Activated naive CD4-positive, alpha-beta T cell treated with Interleukin-2 at 50 U/mL for 16 hours (primary cell): ENCODE data around the gene EML1.

ENCODE experiments used
- DNase-seq: peaks from one replicate; pipeline ENCODE4 v3.0.0-alpha.2; 2020

The EML1 gene

DNA sequence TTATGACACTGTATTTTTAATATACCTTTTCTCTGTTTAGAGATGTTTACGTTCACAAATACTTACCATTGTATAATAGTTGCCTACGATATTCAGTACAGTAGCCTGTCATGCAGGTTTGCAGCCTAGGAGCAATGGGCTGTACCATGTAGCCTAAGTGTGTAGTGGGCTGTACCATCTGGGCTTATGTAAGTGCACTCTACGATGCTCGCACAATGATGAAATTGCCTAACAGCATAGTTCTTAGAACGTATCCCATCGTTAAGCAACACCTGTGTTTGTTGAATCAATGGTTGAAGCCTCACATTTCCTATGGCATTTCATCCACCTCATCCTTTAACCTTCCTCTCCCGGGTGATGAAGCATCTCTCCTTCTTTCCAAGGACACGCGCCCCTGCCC lies 12.5 kb upstream of the EML1 start:
- no peak for DNase-seq

- DNase-seq: no peak
These were observed 12.1 kb upstream of the EML1 start for GRCh38 chr14:99781091-99781490.

DNA sequence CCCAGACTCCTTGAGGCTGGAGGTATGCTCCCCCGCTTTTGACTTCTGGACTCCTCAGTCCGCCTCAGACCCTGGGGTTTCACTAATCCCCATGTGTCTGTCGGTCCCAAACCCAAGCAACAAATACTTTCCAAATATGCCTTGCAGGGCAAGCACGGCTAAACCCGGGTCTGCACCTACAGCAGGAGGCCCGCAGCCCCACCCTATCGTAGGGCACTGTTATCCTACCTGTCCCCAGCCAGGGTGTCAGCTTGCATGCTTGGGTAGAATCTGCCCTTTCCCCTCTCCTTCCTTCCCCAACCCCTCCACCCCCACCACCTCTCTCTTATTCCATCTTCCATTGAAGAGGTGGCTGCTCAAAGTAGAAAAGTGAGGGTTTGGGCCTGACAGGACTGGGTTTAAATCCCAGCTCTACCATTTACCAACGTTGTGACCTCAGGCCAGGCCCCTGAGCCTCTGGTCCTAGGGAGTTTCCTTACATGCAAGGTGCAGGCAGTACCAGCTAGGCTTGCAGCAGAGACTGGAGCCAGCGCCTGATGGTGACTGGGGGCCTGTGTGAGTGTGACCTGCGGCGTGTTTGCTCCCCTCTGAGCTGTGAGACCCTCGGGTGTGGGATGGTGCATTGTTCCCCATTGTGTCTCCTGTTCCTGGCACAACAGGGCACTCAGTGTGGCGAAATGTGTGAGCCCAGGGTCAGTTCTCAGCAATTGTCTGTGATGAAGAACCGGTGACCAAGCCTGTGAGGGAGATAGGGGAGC lies 11.2 kb upstream of the EML1 start:
- DNase-seq: no peak

GRCh38 chr14:99784508-99784907 lies 8.7 kb upstream of the EML1 start:
- DNase-seq: no peak

DNA sequence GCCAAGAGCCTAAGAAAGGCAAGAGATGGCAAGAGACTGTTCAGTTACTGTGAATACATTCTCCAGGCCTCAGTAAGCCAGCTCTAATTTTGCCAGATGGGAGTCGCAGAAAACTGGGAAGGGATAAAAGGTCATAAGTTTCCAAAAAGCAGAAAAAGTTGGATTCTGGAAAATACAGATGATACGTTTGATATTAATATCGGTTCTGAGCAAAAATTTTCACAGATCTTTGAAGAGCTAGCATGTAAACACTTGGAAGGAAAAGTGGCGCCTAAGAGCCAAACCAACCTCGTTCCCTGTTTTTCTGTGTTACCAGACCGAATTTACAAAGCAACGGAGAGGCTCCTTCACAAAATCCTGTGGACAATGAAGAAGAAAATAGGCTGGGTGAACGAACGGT lies 7.8 kb upstream of the EML1 start:
- DNase-seq: no peak

DNA sequence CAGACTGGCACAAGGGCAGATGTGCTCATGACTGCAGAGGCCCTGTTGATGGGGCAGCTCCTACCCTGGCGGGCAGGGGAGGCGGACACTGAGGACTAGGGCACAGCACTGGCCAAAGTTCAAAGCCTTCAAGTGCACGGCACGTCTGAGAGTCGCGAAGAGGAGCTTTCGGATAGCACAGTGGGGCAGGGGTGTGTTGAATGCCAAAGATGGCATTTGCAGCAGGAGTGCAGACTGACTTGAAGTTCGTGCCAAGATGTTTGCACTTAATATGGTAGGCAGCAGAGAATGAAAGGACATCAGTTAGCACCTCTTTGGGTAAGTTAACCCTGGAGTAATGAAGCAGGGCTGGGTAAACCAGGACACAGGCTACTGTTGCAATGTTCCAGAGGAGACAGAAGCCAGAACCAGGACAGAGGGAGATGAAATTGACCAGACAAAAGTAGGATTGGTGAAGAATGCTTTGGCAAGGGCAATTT lies 6.7 kb upstream of the EML1 start:
- no peak for DNase-seq

- DNase-seq: no peak
These were observed 4.5 kb upstream of the EML1 start for GRCh38 chr14:99788713-99789112.

GRCh38 chr14:99789581-99789980 lies 3.6 kb upstream of the EML1 start:
- no peak for DNase-seq

DNA sequence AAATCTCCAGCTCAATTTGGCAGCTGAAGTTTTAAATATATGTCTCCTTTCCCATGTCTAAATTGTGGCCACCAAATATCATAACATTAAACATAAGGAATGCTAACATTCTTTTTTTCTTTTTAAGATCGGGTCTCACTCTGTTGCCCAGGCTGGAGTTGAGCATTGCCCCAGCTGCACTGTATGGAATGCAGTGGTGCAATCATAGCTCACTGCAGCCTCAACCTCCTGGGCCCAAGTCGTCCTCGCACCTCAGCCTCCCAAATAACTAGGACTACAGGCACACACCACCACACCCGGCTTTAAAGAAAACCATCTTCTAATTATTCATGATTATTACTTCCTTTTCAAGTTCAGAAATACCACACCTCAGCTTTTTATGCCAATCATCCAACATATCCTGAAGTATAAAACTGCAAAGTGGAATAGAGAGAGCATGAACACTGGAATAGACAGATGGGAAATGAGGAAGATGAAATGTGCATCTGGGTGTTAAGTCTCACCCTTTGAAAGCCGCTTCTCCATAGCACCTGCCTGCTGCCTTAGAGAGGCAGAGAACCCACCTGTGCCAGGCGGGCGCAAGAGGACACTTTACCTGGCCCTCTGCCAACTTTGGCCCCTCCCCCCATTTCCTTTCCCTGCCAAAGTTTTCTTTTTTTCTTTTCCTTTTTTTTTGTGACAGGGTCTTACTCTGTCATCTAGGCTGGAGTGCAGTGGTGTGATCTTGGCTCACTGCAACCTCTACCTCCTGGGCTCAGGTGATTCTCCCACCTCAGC lies 2.8 kb upstream of the EML1 start:
- no peak for DNase-seq

GRCh38 chr14:99790978-99791376 lies 2.2 kb upstream of the EML1 start:
- no peak for DNase-seq

- DNase-seq: no peak
These were observed 1.6 kb upstream of the EML1 start for GRCh38 chr14:99791476-99792209.

DNA sequence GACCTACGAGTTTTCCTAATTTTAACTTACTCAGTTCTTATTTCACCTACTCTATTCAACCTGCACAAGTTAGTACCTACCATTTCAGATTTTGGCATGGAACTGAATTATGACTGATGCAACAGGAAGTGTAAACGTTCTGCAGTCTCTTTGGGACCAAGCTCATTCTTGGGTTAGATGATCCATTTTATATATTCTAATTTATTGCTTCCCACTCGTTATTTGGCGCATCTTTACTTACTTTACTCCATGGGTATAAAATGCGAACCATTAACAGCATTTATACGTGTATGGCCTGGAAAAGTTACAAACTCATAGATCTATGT lies 1.0 kb upstream of the EML1 start:
- DNase-seq: no peak

DNA sequence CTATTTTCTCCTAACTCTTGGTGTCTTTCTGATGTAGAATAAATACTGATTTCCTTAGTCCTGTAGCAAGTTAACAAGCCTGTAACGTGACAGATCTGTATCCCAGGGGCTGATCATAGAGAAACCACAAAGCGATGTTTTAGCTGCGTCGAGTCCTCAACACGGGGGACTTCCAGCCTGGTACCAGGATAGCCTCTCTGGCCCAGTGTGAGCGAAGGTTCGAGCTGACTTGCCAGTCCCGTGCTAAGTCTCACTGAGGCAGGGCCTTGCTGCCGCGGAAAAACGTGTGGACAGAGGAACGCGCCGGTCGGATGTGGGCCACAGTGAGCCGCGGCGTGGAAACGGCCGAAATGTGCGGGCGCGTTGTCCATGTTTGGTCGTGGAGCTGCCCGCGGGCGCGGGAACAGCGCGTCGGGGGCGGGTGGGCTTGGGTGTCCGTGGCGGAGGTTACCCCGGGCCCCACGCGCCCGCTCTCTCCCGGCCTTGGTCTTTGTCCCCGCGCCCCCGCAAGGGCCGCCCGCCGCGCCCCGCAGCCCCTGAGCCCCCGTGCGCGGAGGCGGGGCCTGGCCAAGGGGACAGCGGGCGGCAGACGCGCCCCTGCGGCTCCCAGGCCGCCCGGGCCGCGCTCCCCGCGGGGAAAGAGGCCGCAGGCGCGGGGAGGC lies 531 bp upstream of the EML1 start:
- peak; percentile 5 for DNase-seq

DNA sequence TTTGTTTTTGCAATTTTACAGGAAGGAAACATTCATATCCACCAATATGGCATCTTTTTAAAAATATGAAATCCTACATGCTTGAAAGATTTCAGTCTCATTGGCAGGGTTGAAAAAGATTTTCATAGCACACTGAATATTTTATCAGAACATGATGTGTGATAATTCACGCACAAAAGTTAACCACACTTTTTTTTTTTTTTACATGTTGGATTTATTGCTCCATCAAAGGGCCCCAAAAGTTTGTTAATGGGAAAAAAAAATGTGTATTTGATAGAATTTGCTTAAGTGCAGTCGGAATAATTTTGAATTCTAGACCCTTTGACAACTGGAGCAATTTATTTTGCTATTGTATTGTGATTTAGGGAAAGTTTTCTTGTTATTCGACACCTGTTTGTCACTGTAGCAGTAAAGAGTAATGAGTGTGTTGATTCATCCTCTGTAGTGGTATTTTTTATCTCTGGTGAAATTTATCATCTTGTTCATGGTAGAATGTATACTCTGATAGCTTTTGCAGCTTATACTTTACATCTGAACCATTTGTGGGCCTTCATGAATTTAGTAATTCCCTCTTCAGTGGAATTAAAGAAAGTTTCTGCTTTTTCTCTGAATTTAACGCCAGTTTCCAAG lies 1.1 kb downstream of the EML1 start:
- no peak for DNase-seq

DNA sequence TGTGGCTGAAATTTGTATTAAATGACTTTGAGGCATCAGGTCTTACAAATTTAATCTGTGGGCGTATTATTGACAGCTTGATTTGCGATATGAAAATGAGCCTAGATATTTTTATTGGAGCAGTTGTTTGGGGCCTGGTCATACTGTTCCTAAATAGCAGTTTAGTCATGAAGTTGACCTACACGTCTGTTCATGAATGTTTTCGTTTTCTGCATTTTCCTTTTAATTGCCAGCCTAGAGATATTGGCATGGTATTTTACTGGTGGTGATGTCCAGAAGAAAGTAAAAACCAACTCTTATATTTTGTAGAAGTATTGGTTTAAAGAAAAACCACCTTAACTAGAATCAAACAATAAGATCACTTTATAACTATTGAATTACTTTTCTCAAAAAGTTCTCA lies 1.8 kb downstream of the EML1 start:
- no peak for DNase-seq

- DNase-seq: no peak
These were observed 4.0 kb downstream of the EML1 start for GRCh38 chr14:99797231-99797630.

- DNase-seq: no peak
These were observed 7.6 kb downstream of the EML1 start for GRCh38 chr14:99800781-99801180.

DNA sequence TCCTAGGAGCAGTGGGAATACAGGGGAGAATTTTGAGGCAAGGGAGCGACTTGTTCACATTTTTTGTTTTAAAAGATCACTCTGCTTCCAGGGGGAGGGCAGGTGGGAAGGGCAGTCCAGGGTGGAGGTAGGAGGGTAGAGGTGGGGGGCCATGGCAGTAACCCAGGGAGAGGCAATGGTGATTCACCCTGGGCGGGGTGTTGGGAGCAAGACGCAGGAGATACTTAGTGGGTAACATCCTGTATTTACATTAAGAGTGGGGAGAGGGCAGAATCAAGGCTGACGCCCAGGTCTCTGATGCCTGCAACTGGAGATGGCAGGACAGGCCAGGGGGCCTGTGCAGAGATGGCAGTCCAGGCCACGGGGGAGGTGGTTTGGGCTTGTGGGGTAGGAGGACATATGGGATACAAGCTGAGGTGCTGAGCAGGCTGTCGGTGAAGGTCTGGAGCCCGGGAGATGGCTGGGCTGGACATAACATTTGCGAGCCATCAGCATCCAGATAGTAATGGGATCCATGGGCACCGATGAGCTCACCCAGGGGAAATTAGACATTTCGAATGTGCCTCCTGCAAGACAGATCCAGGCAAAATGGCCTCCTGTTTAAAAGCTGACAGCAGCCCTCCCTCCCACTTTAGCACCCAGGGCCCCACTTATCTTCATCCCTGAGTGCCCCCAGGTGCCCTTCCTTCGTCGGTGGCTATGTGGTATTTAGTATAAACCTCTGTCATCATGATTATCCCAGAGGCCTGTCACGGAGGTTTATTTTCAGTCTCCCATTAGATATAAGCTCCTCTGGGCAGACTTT lies 9.3 kb downstream of the EML1 start:
- DNase-seq: no peak

- no peak for DNase-seq
These were observed 10.0 kb downstream of the EML1 start for GRCh38 chr14:99803106-99803775.

DNA sequence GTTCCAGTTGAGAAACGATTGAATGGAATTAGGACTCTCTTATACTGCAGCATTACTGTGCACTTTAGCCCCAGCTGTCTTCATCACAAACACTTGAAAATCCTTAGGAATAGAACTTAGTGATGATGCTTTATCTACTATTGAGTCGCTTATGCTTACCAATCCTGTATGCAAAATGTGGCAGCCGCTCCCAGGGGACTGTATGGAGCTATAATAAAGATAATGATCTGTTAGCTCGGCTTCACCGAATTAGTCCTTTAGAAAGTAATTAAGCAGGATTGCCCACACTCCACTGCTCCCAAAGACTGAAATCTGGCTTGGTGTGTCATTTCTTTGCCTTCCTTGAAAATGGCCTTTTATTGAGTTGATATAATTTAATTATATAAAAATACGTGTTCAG lies 10.6 kb downstream of the EML1 start:
- no peak for DNase-seq

DNA sequence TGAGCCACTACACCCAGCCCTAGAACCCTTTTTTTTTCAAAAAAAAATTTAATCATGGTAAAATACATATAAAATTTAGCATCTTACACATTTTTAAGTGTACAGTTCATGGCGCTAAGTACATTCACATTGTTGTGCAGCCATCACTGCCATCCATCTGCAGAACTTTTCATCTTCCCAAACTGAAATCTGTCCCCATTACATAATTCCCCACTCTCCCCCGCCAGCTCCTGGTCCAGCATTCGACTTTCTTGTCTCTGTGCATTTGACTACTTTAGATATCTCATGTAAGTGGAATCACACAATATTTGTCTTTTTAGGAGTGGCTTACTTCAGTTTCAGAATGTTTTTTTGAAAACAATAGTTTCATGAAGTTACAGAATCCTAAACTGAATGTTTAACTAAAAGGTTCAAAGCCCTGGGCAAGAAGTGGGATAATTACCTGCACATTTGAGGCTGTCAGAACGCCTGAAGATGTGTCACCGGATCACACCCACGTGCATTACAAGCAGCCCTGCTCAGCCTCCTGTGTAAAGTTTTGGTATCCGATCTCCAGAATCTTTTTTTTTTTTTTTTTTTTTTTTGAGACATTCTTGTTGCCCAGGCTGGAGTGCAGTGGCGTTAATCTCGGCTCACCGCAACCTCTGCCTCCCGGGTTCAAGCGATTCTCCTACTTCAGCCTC lies 12.7 kb downstream of the EML1 start:
- no peak for DNase-seq
